ENCODE results near the gene OR8D1. TPM values are rescaled to one million over a fixed set of nuclear protein-coding genes. Genes with fewer than 3 reads are reported as not detected.
"Not testable (repeated sequence)": the region's sequence is repeated elsewhere in the genome, so short reads cannot be mapped to it uniquely, and the experiment has no call there.

Gene OR8D1
- total RNA-seq, 1 donor from 2014 or later: not detected

GRCh38 chr11:124276081-124276480 lies 37.7 kb downstream of the OR8D1 start:
- intact Hi-C loops (cut with DNase I): no loop called here

DNA sequence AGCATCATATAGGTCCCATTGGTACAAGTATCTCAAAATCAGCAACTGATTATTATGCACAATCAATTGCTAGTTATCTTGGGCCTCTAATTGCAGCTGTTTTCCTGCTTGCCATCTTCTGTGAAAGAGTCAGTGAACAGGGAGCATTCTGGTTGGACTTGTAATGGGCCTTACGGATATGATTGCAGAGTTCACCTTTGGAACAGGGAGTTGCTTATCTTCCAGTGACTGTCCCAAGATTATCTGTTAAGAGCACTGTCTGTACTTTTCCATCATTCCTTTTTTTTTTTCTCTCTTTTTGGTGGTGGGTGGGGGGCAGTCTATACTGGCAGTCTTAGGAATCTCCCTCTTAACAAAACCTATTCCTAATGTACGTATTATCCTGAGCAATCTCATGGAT lies 39.7 kb downstream of the OR8D1 start:
- Histone ChIP-seq H3K27ac (no peak overlapping the region), H3K4me3 (no peak overlapping the region), H3K27me3 (no peaks in the 10 kb centered on the region), H3K36me3 (no peaks in the 10 kb centered on the region), H3K4me1 (no peaks in the 10 kb centered on the region), H3K9me3 (no peaks in the 10 kb centered on the region)
- TF ChIP-seq, protein P1, sequence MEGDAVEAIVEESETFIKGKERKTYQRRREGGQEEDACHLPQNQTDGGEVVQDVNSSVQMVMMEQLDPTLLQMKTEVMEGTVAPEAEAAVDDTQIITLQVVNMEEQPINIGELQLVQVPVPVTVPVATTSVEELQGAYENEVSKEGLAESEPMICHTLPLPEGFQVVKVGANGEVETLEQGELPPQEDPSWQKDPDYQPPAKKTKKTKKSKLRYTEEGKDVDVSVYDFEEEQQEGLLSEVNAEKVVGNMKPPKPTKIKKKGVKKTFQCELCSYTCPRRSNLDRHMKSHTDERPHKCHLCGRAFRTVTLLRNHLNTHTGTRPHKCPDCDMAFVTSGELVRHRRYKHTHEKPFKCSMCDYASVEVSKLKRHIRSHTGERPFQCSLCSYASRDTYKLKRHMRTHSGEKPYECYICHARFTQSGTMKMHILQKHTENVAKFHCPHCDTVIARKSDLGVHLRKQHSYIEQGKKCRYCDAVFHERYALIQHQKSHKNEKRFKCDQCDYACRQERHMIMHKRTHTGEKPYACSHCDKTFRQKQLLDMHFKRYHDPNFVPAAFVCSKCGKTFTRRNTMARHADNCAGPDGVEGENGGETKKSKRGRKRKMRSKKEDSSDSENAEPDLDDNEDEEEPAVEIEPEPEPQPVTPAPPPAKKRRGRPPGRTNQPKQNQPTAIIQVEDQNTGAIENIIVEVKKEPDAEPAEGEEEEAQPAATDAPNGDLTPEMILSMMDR (IDR thresholded peaks at IDR 0.05): no peak
- intact Hi-C loops (cut with DNase I): no loop called here
- no peak for DNase-seq (ENCODE audit: low spot score in 2 of 2)

More at GRCh38 chr11:124276081-124276480, 37.7 kb downstream of the OR8D1 start:
- Histone ChIP-seq H3K4me3 (no peak overlapping the region), H3K9me3 (no peaks in the 10 kb centered on the region), H3K27me3 (no peaks in the 10 kb centered on the region), H3K36me3 (no peaks in the 10 kb centered on the region), H3K27ac (no peak overlapping the region), H3K4me1 (no peaks in the 10 kb centered on the region)
- DNase-seq (ENCODE audit: low spot score in 2 of 2): no peak
- TF ChIP-seq, protein P1 (IDR thresholded peaks at IDR 0.05): no peak

DNA sequence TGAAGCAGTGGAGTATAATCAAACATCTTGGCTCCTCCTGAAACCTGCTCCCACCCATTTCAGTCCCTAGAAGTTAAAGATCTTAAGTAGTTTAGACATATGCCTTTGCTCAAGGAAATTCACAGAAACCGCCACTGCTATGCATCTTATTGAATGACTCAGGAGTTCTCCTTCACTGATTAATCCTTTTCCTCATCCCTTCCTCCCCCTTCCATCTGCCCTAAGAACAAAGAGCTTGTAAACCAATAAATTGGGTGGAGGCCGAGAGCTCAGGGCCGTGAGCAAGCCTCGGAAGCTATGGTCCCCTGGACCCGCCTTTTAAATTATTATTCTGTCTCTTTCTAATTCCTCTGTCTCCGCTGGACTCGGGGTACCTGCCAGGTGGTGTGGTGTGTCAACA lies 42.9 kb downstream of the OR8D1 start:
- H3K4me3 ChIP-seq; DNase-seq (ENCODE audit: low spot score in 2 of 2); intact Hi-C loops (cut with DNase I); H3K4me1 ChIP-seq; H3K27ac ChIP-seq; H3K27me3 ChIP-seq; H3K36me3 ChIP-seq; H3K9me3 ChIP-seq: not testable (repeated sequence)

DNA sequence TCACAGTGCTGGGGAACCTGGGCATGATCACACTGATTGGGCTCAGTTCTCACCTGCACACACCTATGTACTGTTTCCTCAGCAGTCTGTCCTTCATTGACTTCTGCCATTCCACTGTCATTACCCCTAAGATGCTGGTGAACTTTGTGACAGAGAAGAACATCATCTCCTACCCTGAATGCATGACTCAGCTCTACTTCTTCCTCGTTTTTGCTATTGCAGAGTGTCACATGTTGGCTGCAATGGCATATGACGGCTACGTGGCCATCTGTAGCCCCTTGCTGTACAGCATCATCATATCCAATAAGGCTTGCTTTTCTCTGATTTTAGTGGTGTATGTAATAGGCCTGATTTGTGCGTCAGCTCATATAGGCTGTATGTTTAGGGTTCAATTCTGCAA lies 48.7 kb downstream of the OR8D1 start:
- H3K27me3 ChIP-seq; H3K4me3 ChIP-seq; DNase-seq (ENCODE audit: low spot score in 2 of 2); H3K9me3 ChIP-seq; H3K27ac ChIP-seq; H3K36me3 ChIP-seq; H3K4me1 ChIP-seq; intact Hi-C loops (cut with DNase I): not testable (repeated sequence)

DNA sequence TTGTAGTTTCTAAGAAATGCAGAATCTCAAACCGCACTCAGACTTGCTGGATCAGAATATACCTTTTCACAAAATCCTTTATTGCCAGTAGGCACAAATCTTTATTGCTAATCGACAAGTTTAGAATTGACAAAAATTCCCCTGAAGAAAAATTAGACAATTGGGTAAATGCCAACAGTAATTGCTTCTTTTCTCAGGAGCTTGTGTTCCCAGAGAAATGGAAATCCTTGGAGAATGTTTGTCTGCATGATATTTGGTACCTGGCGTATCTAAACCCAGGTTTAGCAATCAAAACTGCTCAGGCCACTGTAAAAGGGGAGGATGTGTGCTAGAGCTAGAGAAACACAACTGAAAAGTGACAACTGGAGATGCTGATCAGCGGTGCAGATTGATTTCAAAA lies 57.7 kb downstream of the OR8D1 start, which contains the start of gene OR8G5:
TSS of gene OR8G5 (plus strand) at position 301 of the 400 bp plus-strand sequence. CDS start 8,556 bp downstream, outside the sequence.
- TF ChIP-seq, protein P1 (IDR thresholded peaks at IDR 0.05): no peak
- Histone ChIP-seq H3K9me3 (no peaks in the 10 kb centered on the region), H3K4me1 (no peaks in the 10 kb centered on the region), H3K4me3 (no peak within 1 kb of the TSS), H3K27me3 (no peaks in the 10 kb centered on the region), H3K27ac (no peak within 1 kb of the TSS), H3K36me3 (no peaks in the 10 kb centered on the region)
- intact Hi-C loops (cut with DNase I): no loop called here
- DNase-seq (ENCODE audit: low spot score in 2 of 2): no peak

Other genes with a start within 250 kb of the OR8D1 start
- gene VWA5A, start 198.5 kb downstream of the OR8D1 start, total RNA-seq: 7.6 TPM
- gene OR10D3, start 130.6 kb downstream of the OR8D1 start, total RNA-seq: not detected
- gene OR8G1, start 72.9 kb downstream of the OR8D1 start, total RNA-seq: not detected
- gene OR8G5, start 57.6 kb downstream of the OR8D1 start, total RNA-seq: not detected
- not detected for gene OR8D2, start 6.2 kb upstream of the OR8D1 start, total RNA-seq
- not detected for gene OR8B2, start 70.5 kb upstream of the OR8D1 start, total RNA-seq
- gene OR8B3, start 85.1 kb upstream of the OR8D1 start, total RNA-seq: not detected
- not detected for gene OR8B4, start 110.9 kb upstream of the OR8D1 start, total RNA-seq
- not detected for gene OR8B8, start 131.7 kb upstream of the OR8D1 start, total RNA-seq
- gene OR8B12, start 229.7 kb upstream of the OR8D1 start, total RNA-seq: not detected